IMR-90 (cell line): ENCODE measurements around the gene PXDC1. TPM values are rescaled to one million over a fixed set of nuclear protein-coding genes. Genes with fewer than 3 reads are reported as not detected.
A peak's percentile ranks its signal among the peaks of the same experiment; 100 is the strongest.

Experiments
- ATAC-seq: fragments of 200-7000 bp; cut with Tn5 transposase; 2 replicates; pipeline ENCODE4 v1.9.1; 2020; ENCODE audit warnings: low read depth, mild to moderate bottlenecking, moderate library complexity
- BruUV-seq: library from RNA; stranded (reverse); fragments of 400-500 nt; replicated peaks from 2 replicates; lab custom pipeline; 2021; lab: Mats Ljungman, UMichigan
- CTCF ChIA-PET: fragments of 300-600 bp; formaldehyde crosslinking; extraction: SDS; loops from one replicate; lab custom pipeline; 2021; ENCODE audit warnings: antibody characterized with exemption; lab: Yijun Ruan, JAX
- POLR2A ChIA-PET: fragments of 300-600 bp; sonication (Branson Sonifier 250); formaldehyde crosslinking; loops from one replicate; lab custom pipeline; 2022; ENCODE audit warnings: antibody characterized with exemption; ENCODE audit not compliant: unreplicated experiment; lab: Charles Lee
- DNase-seq: peaks from one replicate; pipeline ENCODE4 v3.0.0; 2013
- H2AFZ ChIP-seq: replicated peaks from 2 replicates; pipeline ENCODE3; 2013; ENCODE audit warnings: low read length, mild to moderate bottlenecking; ENCODE audit not compliant: poor library complexity
- H2AK5ac ChIP-seq: 2 replicates; pipeline ENCODE4 v1.6.1; 2013; ENCODE audit warnings: low read depth, low read length, inconsistent platforms
- H2AK9ac ChIP-seq: replicated peaks from 2 replicates; pipeline ENCODE3; 2013; ENCODE audit warnings: mild to moderate bottlenecking, low read depth, low read length, moderate library complexity; ENCODE audit not compliant: poor library complexity
- H2BK120ac ChIP-seq: 2 replicates; pipeline ENCODE4 v1.6.1; 2013; ENCODE audit warnings: low read depth, low read length, inconsistent platforms
- H2BK15ac ChIP-seq: 3 replicates; pipeline ENCODE4 v1.6.1; 2013; ENCODE audit warnings: low read depth, low read length, inconsistent platforms
- H2BK20ac ChIP-seq: 2 replicates; pipeline ENCODE4 v1.6.1; 2013; ENCODE audit warnings: low read depth, mild to moderate bottlenecking, inconsistent platforms, low read length, moderate library complexity
- H2BK5ac ChIP-seq: 2 replicates; pipeline ENCODE4 v1.6.1; 2013; ENCODE audit warnings: mild to moderate bottlenecking, low read depth, low read length, inconsistent platforms; ENCODE audit not compliant: poor library complexity, severe bottlenecking
- H3K14ac ChIP-seq: replicated peaks from 2 replicates; pipeline ENCODE4 v1.6.1; 2013; ENCODE audit warnings: low read depth, low read length, inconsistent platforms
- H3K18ac ChIP-seq: 2 replicates; pipeline ENCODE4 v1.6.1; 2013; ENCODE audit warnings: low read depth, low read length, control low read depth
- H3K23ac ChIP-seq: 2 replicates; pipeline ENCODE4 v1.6.1; 2013; ENCODE audit warnings: low read depth, low read length, inconsistent platforms
- H3K27ac ChIP-seq: 2 replicates; pipeline ENCODE4 v1.5.1; 2013; ENCODE audit warnings: mild to moderate bottlenecking, control low read depth, low read length; ENCODE audit not compliant: insufficient read depth
- H3K27me3 ChIP-seq: 2 replicates; pipeline ENCODE4 v1.6.1; 2013; ENCODE audit warnings: low read length; ENCODE audit not compliant: control insufficient read depth, insufficient read depth
- H3K36me3 ChIP-seq: 2 replicates; pipeline ENCODE4 v1.6.1; 2013; ENCODE audit warnings: low read length, mixed read lengths; ENCODE audit not compliant: control insufficient read depth, insufficient read depth
- H3K4ac ChIP-seq: 2 replicates; pipeline ENCODE4 v1.6.1; 2013; ENCODE audit warnings: low read depth, low read length, inconsistent platforms
- H3K4me1 ChIP-seq: 2 replicates; pipeline ENCODE4 v1.6.1; 2013; ENCODE audit warnings: low read length, mixed read lengths; ENCODE audit not compliant: control insufficient read depth, insufficient read depth
- H3K4me2 ChIP-seq: 2 replicates; pipeline ENCODE4 v1.6.1; 2013; ENCODE audit warnings: low read depth, mild to moderate bottlenecking, control low read depth, low read length, moderate library complexity
- H3K4me3 ChIP-seq: 2 replicates; pipeline ENCODE4 v1.5.1; 2013; ENCODE audit warnings: low read depth, mild to moderate bottlenecking, control low read depth, low read length, moderate library complexity; ENCODE audit not compliant: insufficient read depth
- H3K56ac ChIP-seq: 2 replicates; pipeline ENCODE4 v1.6.1; 2013; ENCODE audit warnings: low read length, inconsistent platforms; ENCODE audit not compliant: insufficient read depth; ENCODE audit errors: extremely low read depth
- H3K79me1 ChIP-seq, 2 experiments: 2 replicates each; pipeline ENCODE4 v1.6.1; 2013; ENCODE audit warnings: low read length in 2 of 2, inconsistent platforms in 1 of 2, low read depth in 1 of 2
- H3K9ac ChIP-seq: 2 replicates; pipeline ENCODE4 v1.6.1; 2013; ENCODE audit warnings: low read depth, low read length, control low read depth
- H3K9me1 ChIP-seq: 2 replicates; pipeline ENCODE4 v1.6.1; 2013; ENCODE audit warnings: low read length, inconsistent platforms; ENCODE audit not compliant: insufficient read depth
- H3K9me3 ChIP-seq: 2 replicates; pipeline ENCODE4 v1.6.1; 2013; ENCODE audit warnings: low read length; ENCODE audit not compliant: control insufficient read depth, insufficient read depth
- H4K20me1 ChIP-seq: 2 replicates; pipeline ENCODE4 v1.6.1; 2013; ENCODE audit warnings: low read length, inconsistent platforms; ENCODE audit not compliant: insufficient read depth
- H4K5ac ChIP-seq: 2 replicates; pipeline ENCODE4 v1.6.1; 2013; ENCODE audit warnings: mild to moderate bottlenecking, low read depth, low read length, control low read depth
- H4K8ac ChIP-seq, 2 experiments: 2 replicates each; pipeline ENCODE4 v1.6.1; 2013; ENCODE audit warnings: low read depth in 2 of 2, low read length in 2 of 2, control low read depth in 1 of 2, inconsistent platforms in 1 of 2
- H4K91ac ChIP-seq: 2 replicates; pipeline ENCODE4 v1.6.1; 2013; ENCODE audit warnings: low read depth, low read length, inconsistent platforms; ENCODE audit not compliant: insufficient read depth
- MXI1 ChIP-seq: IDR thresholded peaks from 2 replicates; pipeline ENCODE4 v1.6.1; 2012; ENCODE audit warnings: low read depth, mild to moderate bottlenecking, low read length, moderate library complexity, borderline replicate concordance
- NFE2L2 ChIP-seq: fragments of 150-350 bp; IDR thresholded peaks from 2 replicates; pipeline ENCODE4 v1.6.1; 2016; ENCODE audit warnings: low read depth, mild to moderate bottlenecking, low read length
- RCOR1 ChIP-seq: IDR thresholded peaks from 2 replicates; pipeline ENCODE4 v1.6.1; 2012; ENCODE audit warnings: mild to moderate bottlenecking, low read length, improper control_type of control experiment; ENCODE audit not compliant: insufficient replicate concordance
- SMC3 ChIP-seq: fragments of 150-350 bp; IDR thresholded peaks from 2 replicates; pipeline ENCODE4 v1.6.1; 2016; ENCODE audit warnings: low read depth, mild to moderate bottlenecking, antibody characterized with exemption, low read length, moderate library complexity
- WGBS, 2 experiments: methylation state at CpG; one replicate each; pipeline versions ENCODE4 v1.1.5 to v1.1.7; 2013; ENCODE audit warnings: missing lambda C conversion rate in 2 of 2; ENCODE audit not compliant: insufficient read length in 1 of 2; ENCODE audit errors: extremely low coverage in 2 of 2; 5-methylcytosine and 5-hydroxymethylcytosine counted together
- dilution Hi-C: fragments of 300-500 bp; cut with HindIII; formaldehyde crosslinking; loops from one replicate; pipeline ENCODE4 v1.14.3; 2018; ENCODE audit warnings: low sequenced_read_pairs; ENCODE audit not compliant: unreplicated experiment
- in situ Hi-C: fragments of 300-500 bp; cut with MboI; formaldehyde crosslinking; loops from 3 replicates; pipeline ENCODE4 v1.14.3; 2019; ENCODE audit warnings: low sequenced_read_pairs, inconsistent platforms, mixed read lengths
- intact Hi-C: fragments of 100-400 bp; cut with micrococcal nuclease; formaldehyde crosslinking; loops from 2 replicates; pipeline ENCODE4 v1.10.0; 2022
- polyA plus RNA-seq, 3 experiments: library from polyadenylated mRNA; depleted of rRNA; stranded (reverse); fragments of >200 nt; gene quantifications; 2 replicates each; pipeline ENCODE4 v1.2.3, GENCODE V29; 2012; ENCODE audit warnings: low replicate concordance in 1 of 3
- total RNA-seq: library from RNA; depleted of rRNA; stranded (reverse); fragments of >200 nt; gene quantifications from 2 replicates; pipeline ENCODE4 v1.2.3, GENCODE V29; 2012

Gene PXDC1
- total and polyA plus RNA-seq, 2 of the 4 experiments (the other 2 are of a cell fraction): 63.3 to 72.2 TPM

- peak overlapping the region; percentile 82 for H2BK20ac ChIP-seq
- POLR2A ChIA-PET: no interaction called here
- H3K27me3 ChIP-seq: no peaks in the 10 kb centered on the region
- peak overlapping the region; percentile 73 for H3K14ac ChIP-seq
- in situ Hi-C loops: loop anchor here (10.0 kb wide), 1 partner anchor 46 kb away; the partner anchor contains the start of gene PXDC1
- TF ChIP-seq SMC3: no peak
- TF ChIP-seq MXI1: no peak
- no peak for TF ChIP-seq NFE2L2
- no peak for TF ChIP-seq RCOR1
- CTCF ChIA-PET: interaction anchor here (0.6 kb wide), 1 partner anchor 48 kb away, joined by 3 read pairs; the partner anchor contains the start of gene FAM50B
- H3K4me3 ChIP-seq: no peak overlapping the region
- H4K20me1 ChIP-seq: no peaks in the 10 kb centered on the region
- peaks cover 26% of the 10 kb centered on the region for H3K4me1 ChIP-seq
- H4K91ac ChIP-seq: peak overlapping the region; percentile 78
- H3K23ac ChIP-seq: peak overlapping the region; percentile 62
- peak overlapping the region; percentile 83 for H2AFZ ChIP-seq
- peaks cover 33% of the 10 kb centered on the region for H3K9me1 ChIP-seq
- no peak overlapping the region for H3K4me2 ChIP-seq
- H2AK5ac ChIP-seq: peak overlapping the region; percentile 74
- peak overlapping the region; percentile 89 for H2BK120ac ChIP-seq
- peak overlapping the region; percentile 27; the same call in 1 of the 2 replicates for H4K5ac ChIP-seq
- peak overlapping the region; percentile 9 for H2BK5ac ChIP-seq
- peak overlapping the region in 1 of 2 experiments; percentile 84; a peak in 2 of 4 replicates for H4K8ac ChIP-seq
- H3K4ac ChIP-seq: peak overlapping the region; percentile 87
- peaks cover 0 to 6% of the 10 kb centered on the region in 2 experiments; a peak in 1 of 4 replicates for H3K79me1 ChIP-seq
- BruUV-seq: no TSS peak
- H3K56ac ChIP-seq: no peak overlapping the region
- no peaks in the 10 kb centered on the region for H3K9me3 ChIP-seq
- H2AK9ac ChIP-seq: peak overlapping the region; percentile 57
- peak overlapping the region; percentile 96; the same call in 2 of the 3 replicates for H2BK15ac ChIP-seq
- dilution Hi-C loops: no loop called here
- 80% methylated on average over 3 of the region's 11 CpGs; no CpG with 5 or more reads in 1 of the 2 experiments for whole genome bisulfite sequencing, 2 experiments
- no peaks in the 10 kb centered on the region for H3K36me3 ChIP-seq
- H3K9ac ChIP-seq: no peak overlapping the region; the same call in 1 of the 2 replicates
- intact Hi-C loops: no loop called here
- DNase-seq: no peak
- peak overlapping the region; percentile 47 for H3K18ac ChIP-seq
- 0 out of 2 replicates have a peak, but pooled peaks have one; percentile 5 for ATAC-seq
- H3K27ac ChIP-seq: 0 out of 2 replicates have a peak overlapping the region, but pooled peaks have one; percentile 4
Measured at GRCh38 chr6:3800850-3801591, 49.5 kb upstream of the PXDC1 start.
